ENCODE data around the gene CSNK2A3. TPM values are rescaled to one million over a fixed set of nuclear protein-coding genes. Genes with fewer than 3 reads are reported as not detected.

The CSNK2A3 gene
- polyA plus RNA-seq, 1 donor (not counting 4 experiments of a cell fraction or from before 2014, with no cell fraction given): 2.6 TPM

GRCh38 chr11:11400635-11401232, 47.7 kb upstream of the CSNK2A3 start:
- no peaks in the 10 kb centered on the region for H3K9me3 ChIP-seq (ENCODE audit: control insufficient read depth, low read depth, low read length)

GRCh38 chr11:11400121-11400520, 47.1 kb upstream of the CSNK2A3 start:
- H3K9me3 ChIP-seq (ENCODE audit: control insufficient read depth, low read depth, low read length): no peaks in the 10 kb centered on the region
- DNase-seq (ENCODE audit: low read depth, low spot score) (peak; percentile 58), FAIRE-seq (peak; percentile 91)
- dilution Hi-C loops (cut with MboI; ENCODE audit: extremely low pct_ligation_motif_present, low sequenced_read_pairs): no loop called here
- no peak for TF ChIP-seq CTCF (optimal IDR thresholded peaks at IDR 0.05 in 1 of 3, IDR thresholded peaks at IDR 0.05 in 1 of 3, conservative IDR thresholded peaks at IDR 0.05 in 1 of 3; ENCODE audit: extremely low read depth in 1 of 3, insufficient read depth in 2 of 3, low read length in 3 of 3)
- no peak for TF ChIP-seq EZH2 (IDR thresholded peaks at IDR 0.05; ENCODE audit: low read length)
- H3K9me1 ChIP-seq (ENCODE audit: control insufficient read depth, extremely low read depth, insufficient read depth, low read length): no peaks in the 10 kb centered on the region
- peak overlapping the region; percentile 29 for H3K4me2 ChIP-seq (ENCODE audit: control insufficient read depth, extremely low read depth, insufficient read depth, low read depth, low read length)
- no peaks in the 10 kb centered on the region for H3K36me3 ChIP-seq (ENCODE audit: control insufficient read depth in 2 of 2, extremely low read depth in 1 of 2, insufficient read depth in 2 of 2, low read length in 2 of 2)
- no peak overlapping the region for H3K4me3 ChIP-seq (ENCODE audit: control insufficient read depth in 2 of 3, extremely low read depth in 1 of 3, insufficient read depth in 2 of 3, low read depth in 1 of 3, low read length in 3 of 3)
- no peaks in the 10 kb centered on the region for H3K27me3 ChIP-seq (ENCODE audit: control insufficient read depth, extremely low read depth, insufficient read depth, low read length)
- H4K20me1 ChIP-seq (ENCODE audit: control insufficient read depth, extremely low read depth, insufficient read depth, low read length): no peaks in the 10 kb centered on the region
- peaks cover 20% of the 10 kb centered on the region for H3K4me1 ChIP-seq (ENCODE audit: control insufficient read depth, extremely low read depth, insufficient read depth, low read length)
- H3K9ac ChIP-seq (ENCODE audit: control insufficient read depth, extremely low read depth, insufficient read depth, low read length): no peak overlapping the region
- H3K27ac ChIP-seq (ENCODE audit: control insufficient read depth, insufficient read depth, low read length): peak overlapping the region; percentile 44
- H2AFZ ChIP-seq (ENCODE audit: control insufficient read depth, low read length): no peak overlapping the region
- no peaks in the 10 kb centered on the region for H3K79me2 ChIP-seq (ENCODE audit: control insufficient read depth, insufficient read depth, low read length)

More at GRCh38 chr11:11400635-11401232, 47.7 kb upstream of the CSNK2A3 start:
- H3K4me1 ChIP-seq (ENCODE audit: control insufficient read depth, extremely low read depth, insufficient read depth, low read length): peaks cover 20% of the 10 kb centered on the region
- peak overlapping the region; percentile 29 for H3K4me2 ChIP-seq (ENCODE audit: control insufficient read depth, extremely low read depth, insufficient read depth, low read depth, low read length)
- no peak for FAIRE-seq
- H3K4me3 ChIP-seq (ENCODE audit: control insufficient read depth in 2 of 3, extremely low read depth in 1 of 3, insufficient read depth in 2 of 3, low read depth in 1 of 3, low read length in 3 of 3): no peak overlapping the region
- H4K20me1 ChIP-seq (ENCODE audit: control insufficient read depth, extremely low read depth, insufficient read depth, low read length): no peaks in the 10 kb centered on the region
- H3K79me2 ChIP-seq (ENCODE audit: control insufficient read depth, insufficient read depth, low read length): no peaks in the 10 kb centered on the region
- H2AFZ ChIP-seq (ENCODE audit: control insufficient read depth, low read length): no peak overlapping the region
- no peak for TF ChIP-seq EZH2 (IDR thresholded peaks at IDR 0.05; ENCODE audit: low read length)
- peak; percentile 32 to 67 (median 37) for TF ChIP-seq CTCF (optimal IDR thresholded peaks at IDR 0.05 in 1 of 3, IDR thresholded peaks at IDR 0.05 in 1 of 3, conservative IDR thresholded peaks at IDR 0.05 in 1 of 3; ENCODE audit: extremely low read depth in 1 of 3, insufficient read depth in 2 of 3, low read length in 3 of 3)
- H3K9me1 ChIP-seq (ENCODE audit: control insufficient read depth, extremely low read depth, insufficient read depth, low read length): no peaks in the 10 kb centered on the region
- H3K36me3 ChIP-seq (ENCODE audit: control insufficient read depth in 2 of 2, extremely low read depth in 1 of 2, insufficient read depth in 2 of 2, low read length in 2 of 2): no peaks in the 10 kb centered on the region
- no peak for DNase-seq (ENCODE audit: low read depth, low spot score)
- dilution Hi-C loops (cut with MboI; ENCODE audit: extremely low pct_ligation_motif_present, low sequenced_read_pairs): no loop called here
- H3K9ac ChIP-seq (ENCODE audit: control insufficient read depth, extremely low read depth, insufficient read depth, low read length): no peak overlapping the region
- peak overlapping the region; percentile 44 for H3K27ac ChIP-seq (ENCODE audit: control insufficient read depth, insufficient read depth, low read length)
- no peaks in the 10 kb centered on the region for H3K27me3 ChIP-seq (ENCODE audit: control insufficient read depth, extremely low read depth, insufficient read depth, low read length)

Data from keratinocyte (primary cell).